Stimulated activated CD4-positive, alpha-beta T cell treated with anti-CD3 and anti-CD28 coated beads, Interleukin-2, amount 100 ng/mL, for 24 hours (primary cell): ENCODE data around the gene LENG9.
A peak's percentile ranks its signal among the peaks of the same experiment; 100 is the strongest.
"Not testable (repeated sequence)": the region's sequence is repeated elsewhere in the genome, so short reads cannot be mapped to it uniquely, and the experiment has no call there.

Experiments used
- DNase-seq, 2 donors: peaks; one replicate each; pipeline ENCODE4 v3.0.0-alpha.2; 2020

Gene LENG9

GRCh38 chr19:54477650-54478049 lies 14.1 kb upstream of the LENG9 start:
- no peak for DNase-seq

- DNase-seq = no peak
These were observed 12.1 kb upstream of the LENG9 start for GRCh38 chr19:54475706-54476105.

GRCh38 chr19:54473892-54474372 lies 10.4 kb upstream of the LENG9 start:
- no peak for DNase-seq

GRCh38 chr19:54473071-54473891 lies 9.7 kb upstream of the LENG9 start, which contains the start of gene CDC42EP5:
Gene CDC42EP5 (minus strand): TSS chr19:54473296. CDS start chr19:54465547, 7,749 bp downstream.
- no peak for DNase-seq

GRCh38 chr19:54470991-54471782 lies 7.6 kb upstream of the LENG9 start:
- no peak for DNase-seq

- DNase-seq = no peak
These were observed 6.8 kb upstream of the LENG9 start for GRCh38 chr19:54470276-54470887.

GRCh38 chr19:54469496-54469934 lies 5.9 kb upstream of the LENG9 start:
- no peak for DNase-seq

- DNase-seq = not testable (repeated sequence)
These were observed 2.5 kb upstream of the LENG9 start for GRCh38 chr19:54466110-54466480.

GRCh38 chr19:54465426-54466109 lies 2.0 kb upstream of the LENG9 start:
- DNase-seq = no peak

GRCh38 chr19:54464630-54465425 lies 1.2 kb upstream of the LENG9 start:
- DNase-seq = peak; percentile 78 to 87

GRCh38 chr19:54464044-54464629 lies 559 bp upstream of the LENG9 start:
- peak; percentile 85 to 88 for DNase-seq

- peak; percentile 68 to 71 for DNase-seq
These were observed 685 bp downstream of the LENG9 start for GRCh38 chr19:54462655-54463530.

- no peak for DNase-seq
These were observed 1.4 kb downstream of the LENG9 start for GRCh38 chr19:54462047-54462654.

GRCh38 chr19:54461613-54462012 lies 2.0 kb downstream of the LENG9 start:
- no peak for DNase-seq

GRCh38 chr19:54461210-54461609 lies 2.4 kb downstream of the LENG9 start:
- no peak for DNase-seq

- no peak for DNase-seq
These were observed 3.2 kb downstream of the LENG9 start for GRCh38 chr19:54460230-54461005.

- DNase-seq = no peak
These were observed 4.0 kb downstream of the LENG9 start for GRCh38 chr19:54459282-54460229.
